B cell (primary cell): ENCODE data around the gene CRHR2.

Source experiments
- EZH2 ChIP-seq: IDR thresholded peaks from 2 replicates; pipeline ENCODE4 v1.6.1; 2012; ENCODE audit warnings: borderline replicate concordance, low read depth, mild to moderate bottlenecking, moderate library complexity, low read length; ENCODE audit not compliant: insufficient read depth, poor library complexity, severe bottlenecking
- TF ChIP-seq, protein P1 (sequence below): fragments of 200-600 bp; IDR thresholded peaks from one replicate; pipeline ENCODE4 v1.8.0; 2022; ENCODE audit warnings: antibody characterized with exemption, mild to moderate bottlenecking

DNA sequence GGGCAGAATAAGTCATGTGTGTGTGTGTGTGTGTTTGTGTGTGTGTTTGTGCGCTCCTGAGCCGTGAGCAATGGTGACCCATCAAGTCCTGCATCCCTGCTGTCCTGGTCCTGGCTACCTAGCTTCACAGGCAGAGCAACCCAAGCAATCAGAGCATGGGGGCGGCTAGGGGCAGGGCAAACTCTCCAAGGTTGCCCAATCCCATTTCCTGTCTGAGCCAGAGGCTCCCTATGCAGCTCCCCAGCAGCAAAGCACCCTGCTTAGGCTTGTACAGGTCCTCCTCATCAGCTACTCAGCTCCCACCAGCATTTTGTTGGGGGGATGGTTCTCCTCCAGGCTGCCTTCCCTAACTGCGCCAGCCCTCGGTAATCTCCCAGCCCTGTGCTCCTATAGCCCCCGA is 31.1 kb upstream of the CRHR2 start:
- TF ChIP-seq, protein P1, sequence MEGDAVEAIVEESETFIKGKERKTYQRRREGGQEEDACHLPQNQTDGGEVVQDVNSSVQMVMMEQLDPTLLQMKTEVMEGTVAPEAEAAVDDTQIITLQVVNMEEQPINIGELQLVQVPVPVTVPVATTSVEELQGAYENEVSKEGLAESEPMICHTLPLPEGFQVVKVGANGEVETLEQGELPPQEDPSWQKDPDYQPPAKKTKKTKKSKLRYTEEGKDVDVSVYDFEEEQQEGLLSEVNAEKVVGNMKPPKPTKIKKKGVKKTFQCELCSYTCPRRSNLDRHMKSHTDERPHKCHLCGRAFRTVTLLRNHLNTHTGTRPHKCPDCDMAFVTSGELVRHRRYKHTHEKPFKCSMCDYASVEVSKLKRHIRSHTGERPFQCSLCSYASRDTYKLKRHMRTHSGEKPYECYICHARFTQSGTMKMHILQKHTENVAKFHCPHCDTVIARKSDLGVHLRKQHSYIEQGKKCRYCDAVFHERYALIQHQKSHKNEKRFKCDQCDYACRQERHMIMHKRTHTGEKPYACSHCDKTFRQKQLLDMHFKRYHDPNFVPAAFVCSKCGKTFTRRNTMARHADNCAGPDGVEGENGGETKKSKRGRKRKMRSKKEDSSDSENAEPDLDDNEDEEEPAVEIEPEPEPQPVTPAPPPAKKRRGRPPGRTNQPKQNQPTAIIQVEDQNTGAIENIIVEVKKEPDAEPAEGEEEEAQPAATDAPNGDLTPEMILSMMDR: no peak
- TF ChIP-seq EZH2: no peak
